Adrenal gland (tissue), 12 donors: Measurements from ENCODE around the gene GGN. TPM values are rescaled to one million over a fixed set of nuclear protein-coding genes. Genes with fewer than 3 reads are reported as not detected.

Source experiments
- DNase-seq, 7 donors: peaks; one replicate each; pipeline ENCODE4 v3.0.0-alpha.2; 2019 to 2020
- H3K27ac ChIP-seq, 5 donors: fragments of 200-600 bp; sonication (generic) in 4 of 5; 1 replicate in 3 of 5; 2 replicates in 2 of 5; pipeline versions ENCODE4 v1.5.1 to v1.8.0; 2016 to 2020; ENCODE audit warnings: mild to moderate bottlenecking in 1 of 5
- H3K27me3 ChIP-seq: fragments of 200-600 bp; 2 replicates; pipeline ENCODE4 v1.8.0; 2021
- H3K36me3 ChIP-seq, 2 donors: fragments of 200-600 bp; replicated peaks in 1 of 2; 1 replicate in 1 of 2; 2 replicates in 1 of 2; pipeline versions ENCODE4 v1.5.1 to v1.8.0; 2018 to 2022
- H3K4me1 ChIP-seq, 2 donors: fragments of 200-600 bp; replicated peaks in 1 of 2; 1 replicate in 1 of 2; 2 replicates in 1 of 2; pipeline versions ENCODE4 v1.5.1 to v1.8.0; 2018 to 2021
- H3K4me3 ChIP-seq, 4 donors: fragments of 200-600 bp; sonication (generic) in 3 of 4; one replicate each; pipeline ENCODE4 v1.5.1; 2016 to 2018
- H3K9me3 ChIP-seq, 3 donors: fragments of 200-600 bp; sonication (generic) in 1 of 3; replicated peaks in 1 of 3; 1 replicate in 2 of 3; 2 replicates in 1 of 3; pipeline versions ENCODE4 v1.5.1 to v1.8.0; 2016 to 2021
- CTCF ChIP-seq, 6 experiments: fragments of 450-650 bp in 4 of 6; fragments of 200-600 bp in 2 of 6; sonication (generic) in 1 of 6; IDR thresholded peaks; 1 replicate in 5 of 6; 2 replicates in 1 of 6; pipeline versions ENCODE4 v1.5.1 to v1.8.0; 2016 to 2021; ENCODE audit warnings: antibody characterized with exemption in 6 of 6, mild to moderate bottlenecking in 2 of 6, moderate library complexity in 1 of 6
- POLR2A ChIP-seq, 2 donors: fragments of 450-650 bp; IDR thresholded peaks; one replicate each; pipeline ENCODE4 v1.6.1; 2017; ENCODE audit warnings: antibody characterized with exemption in 2 of 2, mild to moderate bottlenecking in 2 of 2, moderate library complexity in 1 of 2
- WGBS, 4 donors: extraction: QIAGEN DNeasy Blood & Tissue Kit in 2 of 4; methylation state at CpG; one replicate each; pipeline versions ENCODE4 v1.1.5 to v1.1.7; 2013 to 2017; 5-methylcytosine and 5-hydroxymethylcytosine counted together
- intact Hi-C, 2 donors: fragments of 100-400 bp; cut with DNase I; formaldehyde crosslinking; loops; one replicate each; pipeline versions ENCODE4 v1.14.1 to v1.15.0; 2022 to 2023
- polyA plus RNA-seq, 3 donors: library from polyadenylated mRNA; stranded (reverse); fragments of 200-250 nt in 2 of 3; fragments of 350-450 nt in 1 of 3; fragmentation: Illumina TruSeq in 1 of 3; extraction: RNeasy Lipid Tissue Mini Kit (QIAGEN cat#74804) in 1 of 3; gene quantifications; one replicate each; pipeline ENCODE4 v1.2.3, GENCODE V29; 2013 to 2014
- total RNA-seq, 9 donors: library from RNA; depleted of rRNA in 4 of 9; stranded (reverse); fragments of >200 nt in 4 of 9; fragments of 120-200 nt in 1 of 9; fragmentation: NEBNext Ultra II Directional in 1 of 9; extraction: Animal tissue kit (Norgen Biotek cat#: 25700) in 1 of 9; gene quantifications; one replicate each; pipeline versions ENCODE4 v1.1.0 to v1.2.4, GENCODE V29; 2013 to 2023
- donor health status: healthy with polysubstance abuse.
- donor health status: Bipolar disorder and iron deficiency.
- donor health status: DM: yes; HTN: yes; CAD: no.
- donor health status: DM: no; HTN: no; CAD: no.
- donor health status: DM: no; HTN: no; CAD: no.
- donor health status: DM: yes; HTN: yes; CAD: no.

GGN gene
- total and polyA plus RNA-seq, 12 donors: 0.57 to 1.6 (median 0.85) TPM; not detected in 4

GRCh38 chr19:38385057-38385803, 2.6 kb downstream of the GGN start:
- Histone ChIP-seq H3K9me3 (no peaks in the 10 kb centered on the region), H3K4me3 (no peak overlapping the region), H3K4me1 (peaks cover 14 to 29% of the 10 kb centered on the region in 2 donors), H3K36me3 (peaks cover 0 to 36% of the 10 kb centered on the region in 2 donors), H3K27me3 (no peaks in the 10 kb centered on the region), H3K27ac (no peak overlapping the region)
- intact Hi-C loops: no loop called here
- 81 to 86% (median 84%) methylated on average over 28 to 40 of the region's 40 CpGs for WGBS, 4 donors
- TF ChIP-seq POLR2A (IDR thresholded peaks at IDR 0.05) (no peak), CTCF (IDR thresholded peaks at IDR 0.05) (no peak)
- no peak for DNase-seq

GRCh38 chr19:38384209-38385027, 3.4 kb downstream of the GGN start:
- Histone ChIP-seq H3K27ac (no peak overlapping the region), H3K27me3 (no peaks in the 10 kb centered on the region), H3K4me3 (no peak overlapping the region), H3K9me3 (no peaks in the 10 kb centered on the region), H3K36me3 (peaks cover 0 to 42% of the 10 kb centered on the region in 2 donors), H3K4me1 (peaks cover 14 to 29% of the 10 kb centered on the region in 2 donors)
- DNase-seq: no peak
- WGBS, 4 donors: 87 to 93% (median 88%) methylated on average over 3 to 10 of the region's 10 CpGs
- intact Hi-C loops: no loop called here
- TF ChIP-seq CTCF (IDR thresholded peaks at IDR 0.05): no peak
- no peak for TF ChIP-seq POLR2A (IDR thresholded peaks at IDR 0.05)

GRCh38 chr19:38383743-38384142, 4.1 kb downstream of the GGN start:
- Histone ChIP-seq H3K27ac (no peak overlapping the region), H3K27me3 (no peaks in the 10 kb centered on the region), H3K4me3 (no peak overlapping the region), H3K9me3 (no peaks in the 10 kb centered on the region), H3K36me3 (peaks cover 0 to 49% of the 10 kb centered on the region in 2 donors), H3K4me1 (peaks cover 14 to 24% of the 10 kb centered on the region in 2 donors)
- 94 to 100% (median 97%) methylated on average over 2 of the region's 2 CpGs for WGBS, 4 donors
- intact Hi-C loops: no loop called here
- DNase-seq: no peak
- TF ChIP-seq CTCF (IDR thresholded peaks at IDR 0.05): no peak
- no peak for TF ChIP-seq POLR2A (IDR thresholded peaks at IDR 0.05)

GRCh38 chr19:38383184-38383583, 4.7 kb downstream of the GGN start:
- peaks cover 0 to 51% of the 10 kb centered on the region in 2 donors for H3K36me3 ChIP-seq
- no peak overlapping the region for H3K4me3 ChIP-seq
- TF ChIP-seq POLR2A (IDR thresholded peaks at IDR 0.05) (no peak), CTCF (IDR thresholded peaks at IDR 0.05) (no peak)
- no peak for DNase-seq
- intact Hi-C loops: no loop called here
- H3K9me3 ChIP-seq: no peaks in the 10 kb centered on the region
- H3K4me1 ChIP-seq: peaks cover 14 to 20% of the 10 kb centered on the region in 2 donors
- H3K27ac ChIP-seq: no peak overlapping the region
- H3K27me3 ChIP-seq: no peaks in the 10 kb centered on the region
- WGBS, 4 donors: 90 to 93% (median 92%) methylated on average over 7 to 10 of the region's 10 CpGs
